Fibroblast of pulmonary artery (primary cell): Measurements from ENCODE around the gene ANKRD28.
A peak's percentile ranks its signal among the peaks of the same experiment; 100 is the strongest.
"Not testable (repeated sequence)": the region's sequence is repeated elsewhere in the genome, so short reads cannot be mapped to it uniquely, and the experiment has no call there.

ENCODE experiments used
- DNase-seq: peaks from one replicate; pipeline ENCODE4 v3.0.0-alpha.2; 2010; ENCODE audit warnings: low read depth
- H3K4me3 ChIP-seq: replicated peaks from 2 replicates; pipeline ENCODE4 v1.5.1; 2011; ENCODE audit warnings: low read depth, mild to moderate bottlenecking, control low read depth, low read length, moderate library complexity
- CTCF ChIP-seq: IDR thresholded peaks from 2 replicates; pipeline ENCODE4 v1.5.1; 2011; ENCODE audit warnings: mild to moderate bottlenecking, control low read depth, low read length, inconsistent platforms; ENCODE audit errors: missing control alignments

ANKRD28 gene

GRCh38 chr3:15629860-15630597 lies 167.8 kb downstream of the ANKRD28 start:
- TF ChIP-seq CTCF = peak; percentile 78
- peak overlapping the region; percentile 51 for H3K4me3 ChIP-seq
- DNase-seq = peak; percentile 93

- no peak for TF ChIP-seq CTCF
- DNase-seq = no peak
- no peak overlapping the region for H3K4me3 ChIP-seq
Observed at GRCh38 chr3:15628967-15629366, 168.8 kb downstream of the ANKRD28 start.

- TF ChIP-seq CTCF = no peak
- no peak overlapping the region for H3K4me3 ChIP-seq
- DNase-seq = no peak
Observed at GRCh38 chr3:15623535-15624440, 174.0 kb downstream of the ANKRD28 start.

GRCh38 chr3:15619659-15620464 lies 177.9 kb downstream of the ANKRD28 start:
- H3K4me3 ChIP-seq, DNase-seq: not testable (repeated sequence)
